Measurements from ENCODE around the gene GOPC. TPM values are rescaled to one million over a fixed set of nuclear protein-coding genes. Genes with fewer than 3 reads are reported as not detected.

The GOPC gene
- total RNA-seq, 2 donors from 2014 or later: 19.8 to 20.5 TPM

DNA sequence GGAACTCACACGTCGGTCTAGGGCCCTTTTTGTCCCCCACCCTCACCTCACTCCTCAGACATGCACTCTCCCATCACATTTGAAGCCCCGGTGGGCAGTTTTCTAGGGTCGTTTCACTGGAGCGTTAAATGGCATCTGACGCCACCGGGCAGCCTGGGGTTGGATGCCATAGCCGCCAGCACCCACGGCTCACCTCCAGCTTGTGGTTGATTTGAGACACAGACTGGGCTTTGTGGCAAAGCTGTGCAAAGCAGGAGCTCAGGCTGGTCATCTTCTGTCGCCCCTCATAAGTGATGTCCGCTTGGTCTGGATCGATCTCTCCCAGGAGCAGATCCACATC lies 530 bp downstream of the GOPC start:
- intact Hi-C loops (cut with DNase I): loop anchor here in 1 of 2 donors (10.0 kb wide), 1 partner anchor 257 kb away; no protein-coding TSS in a partner anchor
- DNase-seq (ENCODE audit: low spot score): no peak

- DNase-seq (ENCODE audit: low spot score): no peak
- intact Hi-C loops (cut with DNase I): loop anchor here in 1 of 2 donors (10.0 kb wide), 1 partner anchor 255 kb away; no protein-coding TSS in a partner anchor
These were observed 2.1 kb downstream of the GOPC start for GRCh38 chr6:117600008-117600743.

DNA sequence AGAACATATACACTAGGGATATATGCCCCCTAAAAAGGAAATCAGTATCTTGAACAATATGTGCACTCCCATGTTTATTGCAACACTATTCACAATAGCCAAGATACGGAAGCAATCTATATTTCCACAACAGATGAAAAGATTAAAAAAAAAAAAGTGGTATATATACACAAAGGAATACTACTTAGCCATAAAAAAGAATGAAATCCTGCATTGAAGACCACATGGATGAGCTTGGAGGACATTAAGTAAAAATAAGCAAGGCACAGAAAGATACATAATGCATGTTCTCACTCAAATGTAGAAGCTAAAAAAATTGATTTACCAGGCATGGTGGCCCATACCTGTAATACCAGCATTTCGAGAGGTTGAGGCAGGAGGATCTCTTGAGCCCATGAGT lies 4.6 kb downstream of the GOPC start:
- no peak for DNase-seq (ENCODE audit: low spot score)
- intact Hi-C loops (cut with DNase I): loop anchor here in 1 of 2 donors (10.0 kb wide), 1 partner anchor 53 kb away; no protein-coding TSS in a partner anchor

- intact Hi-C loops (cut with DNase I): loop anchor here in 1 of 2 donors (10.0 kb wide), 1 partner anchor 51 kb away; no protein-coding TSS in a partner anchor
These were observed 7.0 kb downstream of the GOPC start for GRCh38 chr6:117595099-117595923.

GRCh38 chr6:117592983-117593759 lies 9.1 kb downstream of the GOPC start:
- no peak for DNase-seq (ENCODE audit: low spot score)
- intact Hi-C loops (cut with DNase I): loop anchor here in 1 of 2 donors (10.0 kb wide), 1 partner anchor 48 kb away; no protein-coding TSS in a partner anchor

More at GRCh38 chr6:117595099-117595923, 7.0 kb downstream of the GOPC start:
- no peak for DNase-seq (ENCODE audit: low spot score)

GRCh38 chr6:117591405-117591804 lies 10.9 kb downstream of the GOPC start:
- intact Hi-C loops (cut with DNase I): loop anchor here in 1 of 2 donors (10.0 kb wide), 1 partner anchor 47 kb away; no protein-coding TSS in a partner anchor
- DNase-seq (ENCODE audit: low spot score): no peak

- DNase-seq (ENCODE audit: low spot score): no peak
- intact Hi-C loops (cut with DNase I): loop anchor here in 1 of 2 donors (10.0 kb wide), 1 partner anchor 46 kb away; no protein-coding TSS in a partner anchor
These were observed 11.9 kb downstream of the GOPC start for GRCh38 chr6:117590447-117590846.

GRCh38 chr6:117585647-117586046 lies 16.7 kb downstream of the GOPC start:
- DNase-seq (ENCODE audit: low spot score): no peak
- intact Hi-C loops (cut with DNase I): no loop called here

DNA sequence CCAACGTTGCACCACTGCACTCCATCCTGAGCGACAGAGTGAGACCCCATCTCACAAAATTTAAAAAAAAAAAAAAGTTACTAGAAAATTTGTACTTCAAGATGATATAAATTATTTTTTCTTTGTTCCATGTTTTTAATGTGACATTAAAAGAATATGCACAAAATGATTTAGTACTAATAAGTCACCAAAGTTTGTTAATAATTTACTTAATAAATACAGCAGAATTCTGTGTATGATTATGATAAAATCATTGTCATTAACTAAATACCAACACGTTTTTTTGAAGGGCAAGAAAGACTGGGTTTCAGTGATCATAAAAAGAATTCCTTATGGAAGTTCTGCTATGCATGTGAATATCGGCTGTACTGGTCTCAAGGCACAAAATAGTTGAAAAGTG lies 28.1 kb downstream of the GOPC start:
- DNase-seq (ENCODE audit: low spot score): no peak
- intact Hi-C loops (cut with DNase I): no loop called here

DNA sequence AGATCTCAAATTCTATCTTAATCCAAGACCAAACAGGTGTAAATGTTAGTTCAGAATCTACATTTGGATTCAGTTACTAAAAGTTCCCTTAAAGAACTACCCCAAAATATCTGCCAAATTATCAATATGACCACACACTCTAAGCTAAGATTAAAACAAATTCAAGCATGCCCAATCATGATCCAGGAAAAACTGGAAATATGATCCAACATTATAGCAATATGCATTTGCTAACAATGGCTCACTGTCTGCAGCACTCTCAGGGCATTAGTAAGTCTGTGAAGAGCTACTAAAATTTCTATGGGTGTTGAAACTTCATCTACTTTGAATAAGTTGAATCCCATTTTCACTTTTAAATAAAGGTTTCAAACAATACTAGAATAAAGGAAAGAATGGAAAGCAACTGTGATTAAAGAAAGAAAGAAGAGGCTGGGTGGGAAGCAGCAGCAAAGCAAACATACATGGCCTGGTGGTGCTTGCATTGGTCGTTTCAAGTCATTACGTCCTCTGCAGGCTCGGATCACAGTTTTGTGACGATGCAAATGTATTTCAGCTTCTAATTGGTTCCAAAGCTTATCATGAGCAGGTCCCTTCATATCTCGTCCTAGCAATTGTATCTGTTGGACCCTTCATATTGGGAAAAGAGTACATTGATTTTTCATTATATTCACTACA lies 29.2 kb downstream of the GOPC start:
- intact Hi-C loops (cut with DNase I): no loop called here
- DNase-seq (ENCODE audit: low spot score): no peak

- DNase-seq (ENCODE audit: low spot score): no peak
- intact Hi-C loops (cut with DNase I): no loop called here
These were observed 33.4 kb downstream of the GOPC start for GRCh38 chr6:117568831-117569410.

DNA sequence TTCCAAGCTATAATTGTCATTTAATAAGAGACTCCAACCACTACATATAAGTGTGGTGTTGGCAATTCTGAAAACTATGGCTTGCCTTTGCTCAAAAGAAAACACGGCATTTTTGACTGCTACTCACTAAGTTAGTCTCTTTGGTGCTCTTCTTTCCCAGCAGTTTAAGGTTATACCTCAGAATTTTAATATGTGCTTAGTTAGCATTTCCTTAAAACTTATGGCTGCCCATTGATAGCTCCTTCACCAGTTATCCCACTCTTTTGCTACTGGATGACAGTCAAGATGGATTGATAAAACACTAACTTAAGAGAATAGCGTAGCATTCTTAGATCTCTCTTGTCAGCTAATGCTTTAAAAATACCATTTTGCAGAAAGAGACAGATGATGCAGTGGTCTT lies 34.1 kb downstream of the GOPC start:
- intact Hi-C loops (cut with DNase I): no loop called here
- DNase-seq (ENCODE audit: low spot score): no peak

DNA sequence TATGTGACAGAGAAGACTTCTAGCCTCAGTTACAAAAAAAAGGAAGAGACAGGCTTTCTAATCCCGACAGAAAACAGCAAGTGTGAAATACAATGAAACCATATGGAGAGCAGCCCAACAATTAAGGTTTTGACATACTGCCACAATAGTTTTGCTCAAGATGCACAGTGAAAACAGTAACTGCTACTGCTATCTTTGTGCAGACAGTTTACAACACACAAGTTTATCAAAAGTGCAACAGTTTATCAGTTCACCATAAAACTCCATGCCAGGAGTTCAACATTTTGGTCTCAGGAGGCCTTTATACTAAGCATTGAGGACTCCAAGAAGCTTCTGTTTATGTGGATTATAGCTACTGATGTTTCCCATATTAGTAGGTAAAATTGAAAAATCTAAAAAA lies 37.6 kb downstream of the GOPC start:
- DNase-seq (ENCODE audit: low spot score): no peak
- intact Hi-C loops (cut with DNase I): no loop called here

DNA sequence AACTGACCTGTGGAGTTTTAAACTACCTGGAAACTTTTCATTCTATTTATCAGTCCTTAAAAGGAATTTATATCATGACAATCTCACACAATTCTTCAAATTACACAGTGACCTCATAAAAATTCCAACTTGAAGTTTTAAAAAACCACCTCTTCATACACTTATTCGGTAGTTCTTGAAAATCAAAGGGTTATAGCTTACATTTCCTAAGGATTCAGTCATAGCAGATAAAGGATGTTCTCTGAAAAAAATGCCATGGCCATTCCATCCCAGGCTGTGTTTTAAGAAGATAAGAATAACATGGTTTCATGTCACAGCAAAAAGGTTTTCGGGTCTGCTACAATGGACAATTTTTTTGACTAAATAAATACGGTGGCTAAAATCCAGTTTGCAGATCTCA lies 41.2 kb downstream of the GOPC start:
- intact Hi-C loops (cut with DNase I): no loop called here
- no peak for DNase-seq (ENCODE audit: low spot score)

GRCh38 chr6:117559299-117559698 lies 43.0 kb downstream of the GOPC start:
- intact Hi-C loops (cut with DNase I): loop anchor here (5.0 to 10.0 kb wide), 2 partner anchors 107 to 204 kb away; no protein-coding TSS in a partner anchor
- DNase-seq (ENCODE audit: low spot score): no peak

DNA sequence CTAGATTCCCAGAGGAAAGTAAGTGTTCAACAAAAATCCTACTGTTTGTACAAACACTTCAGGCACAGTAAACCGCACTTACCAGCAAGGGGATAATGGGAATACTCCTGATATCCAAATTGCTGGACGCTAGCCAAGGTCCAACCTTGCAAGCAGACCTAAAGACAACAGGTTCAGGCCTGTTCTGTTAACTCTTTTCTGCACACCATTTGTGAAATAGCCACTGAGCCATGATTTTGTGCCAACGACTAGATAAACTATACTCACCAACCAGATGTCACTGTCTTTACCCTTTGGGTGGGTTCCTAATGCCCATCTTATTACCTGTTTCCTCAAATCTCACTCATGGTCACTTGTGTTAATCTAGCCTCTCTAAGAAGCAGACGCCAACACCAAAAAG lies 43.5 kb downstream of the GOPC start:
- intact Hi-C loops (cut with DNase I): loop anchor here (5.0 to 10.0 kb wide), 2 partner anchors 107 to 204 kb away; no protein-coding TSS in a partner anchor
- no peak for DNase-seq (ENCODE audit: low spot score)

GRCh38 chr6:117557951-117558350 lies 44.4 kb downstream of the GOPC start:
- DNase-seq (ENCODE audit: low spot score): no peak
- intact Hi-C loops (cut with DNase I): loop anchor here (5.0 to 10.0 kb wide), 2 partner anchors 106 to 203 kb away; no protein-coding TSS in a partner anchor

DNA sequence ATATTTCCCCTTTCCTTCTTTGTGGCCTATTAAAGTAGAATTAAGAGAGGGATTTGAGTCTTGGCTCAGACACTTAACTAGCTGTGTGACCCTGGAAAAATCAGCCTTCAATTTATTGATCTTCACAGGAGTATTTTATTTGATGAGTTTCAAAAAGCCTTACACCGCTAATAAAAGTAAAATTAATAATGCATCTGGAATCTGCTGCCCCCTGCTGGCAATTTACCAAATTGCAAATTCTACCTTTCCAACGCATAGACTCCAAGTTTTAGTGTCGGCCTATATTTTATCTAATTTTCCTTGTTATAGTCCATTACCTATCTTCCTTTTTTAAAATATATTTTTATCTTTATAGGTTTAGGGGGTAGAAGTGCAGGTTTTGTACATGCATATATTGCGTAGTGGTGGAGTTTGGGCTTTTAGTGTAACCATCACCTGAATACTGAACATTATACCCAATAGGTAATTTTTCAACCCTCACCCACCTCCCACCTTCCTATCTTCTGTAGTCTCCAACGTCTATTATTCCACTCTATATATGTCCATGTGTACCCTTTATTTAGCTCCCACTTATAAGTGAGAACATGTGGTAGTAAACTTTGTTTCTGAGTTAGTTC lies 46.3 kb downstream of the GOPC start:
- intact Hi-C loops (cut with DNase I): loop anchor here (5.0 to 10.0 kb wide), 2 partner anchors 104 to 201 kb away; no protein-coding TSS in a partner anchor
- DNase-seq (ENCODE audit: low spot score): no peak
